ENCODE measurements around the gene ATMIN. TPM values are rescaled to one million over a fixed set of nuclear protein-coding genes. Genes with fewer than 3 reads are reported as not detected.
A peak's percentile ranks its signal among the peaks of the same experiment; 100 is the strongest.

Gene ATMIN
- total and polyA plus RNA-seq, 10 of the 15 experiments (the other 5 are each of a cell fraction or from before 2014, with no cell fraction given): 5.2 to 28.9 (median 18.3) TPM

GRCh38 chr16:80996688-80997138, 38.9 kb upstream of the ATMIN start:
- no TSS peak for BruUV-seq (replicated peaks)
- peak overlapping the region; percentile 80 for H3K4me2 ChIP-seq (ENCODE audit: control insufficient read depth, insufficient read depth)
- POLR2A ChIA-PET: interaction anchor here (0.6 to 2.4 kb wide), 5 partner anchors 10 to 80 kb away, joined by 3 to 15 read pairs (median 3); partner anchors contain the start of genes C16orf46, CENPN and CMC2
- H2AFZ ChIP-seq (ENCODE audit: control insufficient read depth, low read depth, low read length): peak overlapping the region; percentile 33
- H3K79me2 ChIP-seq (ENCODE audit: control insufficient read depth, insufficient read depth, low read length): peaks cover 82% of the 10 kb centered on the region
- intact Hi-C loops (cut with micrococcal nuclease; ENCODE audit: unreplicated experiment) (no loop called here), in situ Hi-C loops (cut with MboI) (no loop called here)
- CTCF ChIA-PET: interaction anchor here (1.2 to 2.0 kb wide), 2 partner anchors 22 to 41 kb away, joined by 6 to 10 read pairs; no protein-coding TSS in a partner anchor
- H3K27me3 ChIP-seq (replicated peaks in 1 of 2; ENCODE audit: control insufficient read depth in 2 of 2, insufficient read depth in 2 of 2, low read length in 1 of 2): no peaks in the 10 kb centered on the region
- 21% methylated on average over 4 of the region's 4 CpGs for WGBS (ENCODE audit: insufficient coverage, insufficient replicate concordance, low lambda C conversion rate, missing lambda C conversion rate)
- H3K9me3 ChIP-seq (replicated peaks; ENCODE audit: control insufficient read depth, insufficient read depth, low read length): no peaks in the 10 kb centered on the region; the same call in 2 of the 3 replicates
- H3K27ac ChIP-seq (ENCODE audit: control insufficient read depth, insufficient read depth): peak overlapping the region; percentile 83
- H3K9ac ChIP-seq (ENCODE audit: control insufficient read depth, insufficient read depth, low read length): peak overlapping the region; percentile 67
- FAIRE-seq (no peak), ATAC-seq (no peak; the same call in 2 of the 3 replicates), DNase-seq (ENCODE audit: low read depth, low spot score) (no peak)
- TF ChIP-seq ETV6 (conservative IDR thresholded peaks at IDR 0.05 in 1 of 2, IDR thresholded peaks at IDR 0.05 in 1 of 2; ENCODE audit: borderline replicate concordance in 1 of 2, low read depth in 1 of 2): no peak
- TF ChIP-seq EZH2 (IDR thresholded peaks at IDR 0.05; ENCODE audit: borderline replicate concordance, control insufficient read depth, low read depth, low read length): no peak
- peak; percentile 21; the same call in 1 of the 2 replicates for TF ChIP-seq TCF7 (IDR thresholded peaks at IDR 0.05; ENCODE audit: borderline replicate concordance)
- RAD21 ChIA-PET (ENCODE audit: unreplicated experiment): interaction anchor here (0.6 to 1.7 kb wide), 4 partner anchors 8 to 80 kb away, joined by 3 to 6 read pairs (median 5); partner anchors contain the start of genes ATMIN and CENPN
- H3K4me3 ChIP-seq: peak overlapping the region; percentile 60
- peaks cover 0 to 4% of the 10 kb centered on the region in 2 experiments; a peak in 3 of 4 replicates for H3K36me3 ChIP-seq (ENCODE audit: control insufficient read depth in 2 of 2, insufficient read depth in 2 of 2, low read length in 1 of 2)
- H4K20me1 ChIP-seq (ENCODE audit: control insufficient read depth, insufficient read depth): no peaks in the 10 kb centered on the region
- SMC1A ChIA-PET (ENCODE audit: uncharacterized antibody, unreplicated experiment): interaction anchor here (0.8 to 1.3 kb wide), 2 partner anchors 14 to 46 kb away, joined by 3 to 4 read pairs; no protein-coding TSS in a partner anchor
- H3K4me1 ChIP-seq (ENCODE audit: control insufficient read depth, insufficient read depth, low read length): no peaks in the 10 kb centered on the region; the same call in 1 of the 2 replicates
